SU-DHL-6 (cell line): Measurements from ENCODE around the gene MRO.

Experiments
- EZH2phosphoT487 ChIP-seq: fragments of 200-600 bp; sonication (generic), shearing (Covaris generic); conservative IDR thresholded peaks from 2 replicates; pipeline ENCODE4 v1.6.1; 2018; ENCODE audit warnings: mild to moderate bottlenecking, antibody characterized with exemption, low read length, moderate library complexity, mixed read lengths
- TF ChIP-seq, protein P1 (sequence below): fragments of 200-600 bp; sonication (generic); IDR thresholded peaks from one replicate; pipeline ENCODE4 v1.5.1; 2017; ENCODE audit warnings: antibody characterized with exemption, mild to moderate bottlenecking, low read length, moderate library complexity; ENCODE audit not compliant: insufficient read depth, poor library complexity, severe bottlenecking

DNA sequence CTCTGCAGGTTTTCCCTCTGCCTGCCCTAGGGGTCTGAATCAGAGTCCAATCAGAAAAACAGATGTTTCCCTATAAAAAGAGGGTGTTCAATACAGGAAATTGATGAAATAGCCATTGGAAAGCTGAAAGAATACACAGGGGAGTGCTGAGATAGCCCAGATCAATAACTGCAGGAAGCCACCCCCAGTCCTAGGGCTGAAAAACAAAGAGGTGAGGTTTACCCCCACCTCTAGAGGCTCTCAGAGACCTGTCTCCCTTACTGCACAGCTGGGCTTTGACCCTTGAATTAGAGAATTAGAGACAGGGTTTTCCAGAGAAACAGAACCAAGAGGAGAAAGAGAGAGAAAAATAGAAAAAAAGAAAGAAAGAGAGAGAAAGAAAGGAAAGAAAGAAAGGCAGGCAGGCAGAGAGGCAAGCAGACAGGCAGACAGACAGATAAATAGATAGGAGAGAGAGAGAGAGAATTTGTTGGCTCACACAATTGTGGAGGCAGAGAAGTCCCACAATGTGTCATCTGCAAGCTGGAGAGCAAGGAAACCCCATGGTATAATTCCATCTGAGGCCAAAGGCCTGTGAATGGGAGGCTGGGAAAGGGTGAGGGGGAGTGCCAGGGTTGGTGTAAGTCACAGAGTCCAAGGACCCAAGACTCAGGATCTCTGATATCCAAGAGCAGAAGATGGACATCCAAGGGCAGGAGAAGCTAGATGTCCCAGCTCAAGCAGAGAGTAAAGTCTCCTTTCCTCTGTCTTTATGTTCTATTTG is 40.2 kb upstream of the MRO start:
- TF ChIP-seq, protein P1, sequence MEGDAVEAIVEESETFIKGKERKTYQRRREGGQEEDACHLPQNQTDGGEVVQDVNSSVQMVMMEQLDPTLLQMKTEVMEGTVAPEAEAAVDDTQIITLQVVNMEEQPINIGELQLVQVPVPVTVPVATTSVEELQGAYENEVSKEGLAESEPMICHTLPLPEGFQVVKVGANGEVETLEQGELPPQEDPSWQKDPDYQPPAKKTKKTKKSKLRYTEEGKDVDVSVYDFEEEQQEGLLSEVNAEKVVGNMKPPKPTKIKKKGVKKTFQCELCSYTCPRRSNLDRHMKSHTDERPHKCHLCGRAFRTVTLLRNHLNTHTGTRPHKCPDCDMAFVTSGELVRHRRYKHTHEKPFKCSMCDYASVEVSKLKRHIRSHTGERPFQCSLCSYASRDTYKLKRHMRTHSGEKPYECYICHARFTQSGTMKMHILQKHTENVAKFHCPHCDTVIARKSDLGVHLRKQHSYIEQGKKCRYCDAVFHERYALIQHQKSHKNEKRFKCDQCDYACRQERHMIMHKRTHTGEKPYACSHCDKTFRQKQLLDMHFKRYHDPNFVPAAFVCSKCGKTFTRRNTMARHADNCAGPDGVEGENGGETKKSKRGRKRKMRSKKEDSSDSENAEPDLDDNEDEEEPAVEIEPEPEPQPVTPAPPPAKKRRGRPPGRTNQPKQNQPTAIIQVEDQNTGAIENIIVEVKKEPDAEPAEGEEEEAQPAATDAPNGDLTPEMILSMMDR = no peak
- no peak for TF ChIP-seq EZH2phosphoT487
